Esophagus (tissue), 2 donors: ENCODE measurements around the gene FGR. TPM values are rescaled to one million over a fixed set of nuclear protein-coding genes. Genes with fewer than 3 reads are reported as not detected.

Source experiments
- H3K27ac ChIP-seq, 2 donors: one replicate each; pipeline ENCODE4 v1.5.1; 2013; ENCODE audit warnings: low read depth in 2 of 2, mild to moderate bottlenecking in 2 of 2, inconsistent platforms in 1 of 2, low read length in 1 of 2, moderate library complexity in 1 of 2
- H3K27me3 ChIP-seq, 2 donors: one replicate each; pipeline ENCODE4 v1.6.1; 2013; ENCODE audit warnings: low read length in 2 of 2, control low read depth in 1 of 2, mild to moderate bottlenecking in 1 of 2; ENCODE audit not compliant: insufficient read depth in 2 of 2, control insufficient read depth in 1 of 2
- H3K36me3 ChIP-seq, 2 donors: one replicate each; pipeline ENCODE4 v1.6.1; 2013; ENCODE audit warnings: low read length in 1 of 2; ENCODE audit not compliant: control insufficient read depth in 2 of 2, insufficient read depth in 2 of 2
- H3K4me1 ChIP-seq, 2 donors: one replicate each; pipeline ENCODE4 v1.6.1; 2013; ENCODE audit warnings: low read length in 1 of 2; ENCODE audit not compliant: control insufficient read depth in 2 of 2, insufficient read depth in 2 of 2
- H3K4me3 ChIP-seq, 2 donors: one replicate each; pipeline ENCODE4 v1.5.1; 2013; ENCODE audit warnings: low read length in 2 of 2, mild to moderate bottlenecking in 2 of 2, low read depth in 1 of 2, moderate library complexity in 1 of 2
- H3K9me3 ChIP-seq, 2 donors: one replicate each; pipeline ENCODE4 v1.6.1; 2013; ENCODE audit warnings: mild to moderate bottlenecking in 2 of 2, low read depth in 1 of 2, low read length in 1 of 2, moderate library complexity in 1 of 2; ENCODE audit not compliant: control insufficient read depth in 2 of 2, insufficient read depth in 1 of 2
- WGBS, 2 donors: extraction: QIAGEN DNeasy Blood & Tissue Kit; methylation state at CpG; one replicate each; pipeline ENCODE4 v1.1.7; 2013; 5-methylcytosine and 5-hydroxymethylcytosine counted together
- polyA plus RNA-seq, 2 donors: library from polyadenylated mRNA; stranded (reverse); fragments of 200-250 nt; gene quantifications; one replicate each; pipeline ENCODE4 v1.2.3, GENCODE V29; 2013
- donor health status: healthy with polysubstance abuse.
- donor health status: Bipolar disorder and iron deficiency.

The FGR gene
- polyA plus RNA-seq, 2 donors: 3.4 to 3.6 TPM

DNA sequence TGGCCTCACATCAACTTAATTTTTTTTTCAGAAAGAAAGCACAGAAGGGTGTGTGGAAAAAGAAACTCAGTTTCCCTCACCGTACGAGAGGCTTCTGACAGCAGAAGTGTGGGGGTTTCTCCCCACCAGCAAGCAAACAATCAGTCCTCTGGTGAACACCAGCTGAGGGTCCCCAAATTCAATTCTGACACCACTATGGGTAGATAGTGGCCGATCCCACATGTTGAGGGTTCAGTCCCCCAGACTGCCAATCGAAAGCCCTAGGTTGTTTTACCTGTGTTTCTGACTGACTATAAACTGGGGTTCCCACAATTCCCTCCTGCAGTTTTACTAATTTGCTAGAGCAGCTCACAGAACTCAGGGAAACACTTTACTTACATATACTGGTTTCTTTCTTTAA lies 34.9 kb upstream of the FGR start:
- Histone ChIP-seq H3K27ac (no peak overlapping the region), H3K36me3 (peaks cover 0 to 3% of the 10 kb centered on the region in 2 donors), H3K4me3 (no peak overlapping the region), H3K4me1 (no peaks in the 10 kb centered on the region), H3K27me3 (no peaks in the 10 kb centered on the region), H3K9me3 (no peaks in the 10 kb centered on the region)
- 73% methylated on average over 4 of the region's 4 CpGs for WGBS, 2 donors

DNA sequence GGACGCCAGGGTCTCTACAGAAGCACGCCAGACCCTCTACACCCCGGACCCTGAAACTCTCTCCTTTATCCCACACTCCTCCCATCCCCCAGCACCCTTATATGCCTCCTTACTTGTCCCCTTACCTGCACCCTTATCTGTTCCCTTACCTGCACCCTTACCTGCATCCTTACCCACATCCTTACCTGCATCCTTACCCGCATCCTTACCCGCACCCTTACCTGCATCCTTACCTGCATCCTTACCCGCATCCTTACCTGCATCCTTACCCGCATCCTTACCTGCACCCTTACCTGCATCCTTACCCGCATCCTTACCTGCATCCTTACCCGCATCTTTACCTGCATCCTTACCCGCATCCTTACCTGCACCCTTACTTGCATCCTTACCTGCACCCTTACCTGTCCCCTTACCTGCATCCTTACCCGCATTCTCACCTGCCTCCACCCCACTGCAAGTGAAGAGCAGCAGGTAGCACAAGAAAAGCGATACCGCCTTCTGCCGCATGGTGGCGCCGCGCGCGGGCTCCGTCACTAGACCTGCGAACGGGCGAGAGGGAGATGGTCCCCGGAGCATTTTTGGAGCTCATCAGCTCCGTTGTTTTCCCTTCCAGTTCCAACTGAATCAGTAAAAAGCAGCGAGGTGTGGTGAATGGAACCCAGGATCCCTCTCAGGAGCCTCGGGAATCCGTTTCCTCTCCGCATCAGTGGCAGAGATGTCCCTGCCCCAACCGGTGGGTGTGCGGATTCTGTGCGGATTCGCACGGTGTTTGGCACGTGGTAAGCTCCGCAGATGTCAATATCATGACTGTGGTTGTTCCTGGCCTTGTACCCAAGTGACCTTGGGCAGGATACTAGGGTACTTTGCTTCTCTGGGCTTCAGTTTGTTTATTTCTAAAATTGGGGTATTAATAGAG lies 34.1 kb upstream of the FGR start:
- 14 to 15% methylated on average over 36 of the region's 36 CpGs for WGBS, 2 donors
- H3K27ac ChIP-seq: peak overlapping the region in 1 of 2 donors; percentile 43
- H3K4me1 ChIP-seq: no peaks in the 10 kb centered on the region

DNA sequence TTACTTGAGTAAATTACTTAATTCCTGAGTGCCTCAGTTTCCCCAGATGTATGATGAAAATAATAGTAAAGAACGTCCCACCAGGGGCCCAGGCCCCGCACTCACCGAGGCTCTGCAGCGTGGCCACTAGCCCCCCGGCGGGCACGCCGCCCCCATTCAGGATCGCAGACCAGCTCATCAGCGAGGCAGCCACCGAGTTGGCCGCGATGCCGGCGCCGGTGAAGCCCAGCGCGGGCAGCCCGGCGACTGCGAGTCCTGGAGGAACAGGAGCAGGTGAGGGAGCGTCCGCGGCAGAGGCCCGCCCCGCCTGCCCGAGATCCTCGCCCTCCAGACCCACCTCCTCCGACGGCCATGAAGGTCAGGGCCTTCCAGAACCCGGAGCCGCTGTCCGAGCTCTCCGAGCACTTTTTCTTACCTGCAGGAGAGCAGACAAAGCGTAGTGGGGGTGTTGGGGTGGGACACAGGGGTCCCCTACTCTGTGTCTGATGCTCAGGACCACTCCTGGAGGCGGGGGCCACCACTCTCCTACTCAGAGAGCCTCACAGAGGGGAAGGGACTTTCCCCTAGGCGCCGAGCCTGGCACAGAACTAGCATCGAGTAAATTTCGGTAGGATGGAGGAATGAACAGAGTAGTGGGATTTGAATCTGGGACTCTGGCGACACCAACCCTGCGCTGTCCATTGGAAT lies 33.3 kb upstream of the FGR start:
- no peak overlapping the region for H3K4me3 ChIP-seq
- no peaks in the 10 kb centered on the region for H3K9me3 ChIP-seq
- peaks cover 0 to 3% of the 10 kb centered on the region in 2 donors for H3K36me3 ChIP-seq
- 85 to 87% methylated on average over 42 of the region's 42 CpGs for WGBS, 2 donors
- no peaks in the 10 kb centered on the region for H3K4me1 ChIP-seq
- H3K27me3 ChIP-seq: no peaks in the 10 kb centered on the region
- H3K27ac ChIP-seq: no peak overlapping the region

More for the DNA sequence above, 34.1 kb upstream of the FGR start:
- peak overlapping the region in 1 of 2 donors; percentile 35 for H3K4me3 ChIP-seq
- peaks cover 0 to 3% of the 10 kb centered on the region in 2 donors for H3K36me3 ChIP-seq
- no peaks in the 10 kb centered on the region for H3K27me3 ChIP-seq
- H3K9me3 ChIP-seq: no peaks in the 10 kb centered on the region

DNA sequence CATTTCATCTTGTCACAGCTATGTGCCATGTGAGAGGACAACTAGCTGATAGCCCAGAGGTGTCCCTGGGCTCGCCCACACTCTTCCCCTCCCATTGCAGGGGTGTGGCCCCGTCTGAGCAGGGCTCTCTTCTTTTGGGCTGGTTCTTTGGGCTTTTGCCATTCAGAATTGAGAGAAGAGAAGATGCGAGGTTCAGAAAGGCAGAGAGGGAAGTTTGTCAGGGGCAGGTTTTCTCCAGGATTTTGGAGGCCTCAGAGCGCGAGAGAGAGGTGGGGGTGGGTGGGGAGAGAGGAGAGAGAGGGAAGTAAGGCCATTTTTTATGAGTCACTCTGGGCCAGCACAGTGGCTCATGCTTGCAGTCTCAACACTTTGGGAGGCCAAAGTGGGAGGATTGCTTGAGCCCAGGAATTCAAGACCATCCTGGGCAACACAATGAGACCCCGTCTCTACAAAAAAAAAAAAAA lies 31.8 kb upstream of the FGR start:
- H3K36me3 ChIP-seq: peaks cover 0 to 3% of the 10 kb centered on the region in 2 donors
- 68 to 78% methylated on average over 6 of the region's 6 CpGs for WGBS, 2 donors

DNA sequence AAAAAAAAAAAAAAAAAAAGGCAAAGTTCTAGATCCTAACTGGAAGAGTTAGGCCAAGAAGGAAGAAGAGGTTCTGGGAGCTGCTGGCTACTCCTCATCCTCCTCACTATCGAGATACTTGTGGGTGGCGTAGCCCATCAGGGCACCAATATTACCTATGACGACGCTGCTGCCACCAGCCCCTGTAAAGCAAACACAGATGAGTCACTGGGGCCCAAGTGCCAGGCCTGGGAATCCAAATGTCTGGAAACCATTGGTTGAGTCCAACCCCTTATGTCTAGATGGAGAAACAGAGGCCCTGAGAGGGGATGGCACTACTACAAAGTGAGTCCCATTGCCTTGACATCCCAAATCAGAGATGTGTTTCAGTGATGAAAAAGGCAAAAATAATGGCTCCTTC lies 31.3 kb upstream of the FGR start:
- no peak overlapping the region for H3K4me3 ChIP-seq
- 83 to 89% methylated on average over 4 of the region's 4 CpGs for WGBS, 2 donors

More for the DNA sequence above, 31.8 kb upstream of the FGR start:
- H3K27me3 ChIP-seq: no peaks in the 10 kb centered on the region
- H3K4me3 ChIP-seq: no peak overlapping the region
- H3K4me1 ChIP-seq: peaks cover 0 to 4% of the 10 kb centered on the region in 2 donors
- H3K27ac ChIP-seq: no peak overlapping the region
- no peaks in the 10 kb centered on the region for H3K9me3 ChIP-seq

DNA sequence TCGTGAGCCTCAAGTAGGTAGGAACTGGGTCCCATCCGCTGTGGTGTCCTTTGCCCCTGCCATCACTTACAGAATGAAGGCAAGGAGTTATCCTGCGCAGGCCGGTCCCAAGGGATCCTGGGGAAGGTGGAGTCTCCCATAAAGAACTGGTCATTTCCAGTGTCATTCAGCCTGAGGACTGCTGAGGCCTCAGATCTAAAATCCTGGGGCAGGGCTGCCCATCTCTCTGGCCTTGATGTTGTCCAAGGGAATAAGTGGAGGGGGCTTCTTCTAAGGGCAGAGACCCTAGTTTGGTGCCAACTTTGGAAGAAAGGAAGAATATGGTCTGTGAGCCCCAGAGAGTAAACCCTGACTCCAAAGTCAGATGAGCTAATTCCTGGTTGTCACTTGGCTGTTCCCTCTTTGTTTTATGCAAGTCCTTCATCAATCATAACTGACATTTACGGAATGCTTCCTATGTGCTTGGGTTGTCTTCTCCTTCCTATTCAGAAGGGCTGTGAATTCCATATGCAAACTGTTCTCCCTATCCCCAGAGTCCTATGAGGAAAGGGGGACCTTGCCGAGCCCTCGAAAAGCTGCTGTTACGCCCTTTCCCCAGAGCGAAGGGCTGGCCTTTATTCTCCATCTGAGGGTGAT lies 30.1 kb upstream of the FGR start:
- H3K4me1 ChIP-seq: peaks cover 0 to 7% of the 10 kb centered on the region in 2 donors
- no peaks in the 10 kb centered on the region for H3K27me3 ChIP-seq
- 86 to 87% methylated on average over 9 of the region's 9 CpGs for WGBS, 2 donors
- no peak overlapping the region for H3K4me3 ChIP-seq
- no peaks in the 10 kb centered on the region for H3K9me3 ChIP-seq
- peaks cover 0 to 3% of the 10 kb centered on the region in 2 donors for H3K36me3 ChIP-seq
- H3K27ac ChIP-seq: no peak overlapping the region

More for the DNA sequence above, 31.3 kb upstream of the FGR start:
- Histone ChIP-seq H3K4me1 (peaks cover 0 to 4% of the 10 kb centered on the region in 2 donors), H3K36me3 (peaks cover 0 to 3% of the 10 kb centered on the region in 2 donors), H3K27ac (no peak overlapping the region), H3K27me3 (no peaks in the 10 kb centered on the region), H3K9me3 (no peaks in the 10 kb centered on the region)

DNA sequence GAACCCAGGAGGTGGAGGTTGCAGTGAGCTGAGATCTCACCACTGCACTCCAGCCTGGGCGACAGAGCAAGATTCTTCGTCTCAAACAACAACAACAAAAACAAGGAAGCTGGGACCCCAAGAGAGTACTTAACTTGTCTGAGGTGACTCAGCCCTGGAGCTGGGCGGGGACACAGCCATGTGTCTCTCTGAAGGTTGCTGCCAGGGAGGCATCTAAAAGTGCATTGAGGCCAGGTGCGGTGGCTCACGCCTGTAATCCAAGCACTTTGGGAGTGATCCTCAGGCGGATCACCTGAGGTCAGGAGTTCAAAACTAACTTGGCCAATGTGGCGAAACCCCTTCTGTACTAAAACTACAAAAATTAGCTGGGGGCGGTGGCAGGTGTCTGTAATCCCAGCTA lies 29.3 kb upstream of the FGR start:
- Histone ChIP-seq H3K9me3 (no peaks in the 10 kb centered on the region), H3K36me3 (peaks cover 0 to 3% of the 10 kb centered on the region in 2 donors), H3K4me1 (peaks cover 0 to 9% of the 10 kb centered on the region in 2 donors), H3K4me3 (no peak overlapping the region), H3K27me3 (no peaks in the 10 kb centered on the region), H3K27ac (peak overlapping the region in 1 of 2 donors; percentile 26)
- WGBS, 2 donors: 57 to 59% methylated on average over 8 of the region's 8 CpGs

DNA sequence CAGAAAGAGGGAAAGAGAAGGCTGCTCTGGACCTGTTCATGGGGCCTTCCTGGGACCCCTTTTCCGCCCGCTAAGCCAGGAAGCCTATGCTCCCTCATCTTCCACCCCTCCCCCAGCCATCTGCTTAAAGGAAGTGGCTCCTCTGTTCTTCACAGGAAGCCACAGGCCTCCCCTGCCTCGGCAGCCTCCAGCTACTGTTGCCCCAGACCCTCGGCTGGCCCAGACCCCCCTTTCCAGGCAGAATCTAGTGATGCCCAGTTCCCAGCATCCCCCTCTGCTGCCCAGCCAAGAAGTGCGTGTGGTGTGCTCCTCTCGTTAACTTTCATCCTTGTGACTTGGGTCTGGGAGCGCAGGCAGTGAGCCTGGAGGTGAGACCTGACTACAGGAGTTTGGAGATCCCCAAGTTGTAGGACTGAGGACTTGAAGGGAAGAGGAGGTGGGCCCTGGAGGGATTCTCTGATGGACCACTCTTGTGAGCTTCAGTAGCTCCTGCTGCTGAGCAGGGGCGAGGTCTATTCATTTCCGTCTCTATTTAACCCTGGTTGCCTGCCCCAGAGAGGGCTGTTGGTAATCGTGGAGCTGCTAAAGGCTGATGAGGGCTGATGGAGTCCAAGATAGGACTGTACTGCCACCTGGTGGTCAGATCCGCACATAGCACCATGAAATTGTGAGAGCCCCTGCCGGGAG lies 27.9 kb upstream of the FGR start:
- WGBS, 2 donors: 30 to 33% methylated on average over 12 of the region's 12 CpGs

DNA sequence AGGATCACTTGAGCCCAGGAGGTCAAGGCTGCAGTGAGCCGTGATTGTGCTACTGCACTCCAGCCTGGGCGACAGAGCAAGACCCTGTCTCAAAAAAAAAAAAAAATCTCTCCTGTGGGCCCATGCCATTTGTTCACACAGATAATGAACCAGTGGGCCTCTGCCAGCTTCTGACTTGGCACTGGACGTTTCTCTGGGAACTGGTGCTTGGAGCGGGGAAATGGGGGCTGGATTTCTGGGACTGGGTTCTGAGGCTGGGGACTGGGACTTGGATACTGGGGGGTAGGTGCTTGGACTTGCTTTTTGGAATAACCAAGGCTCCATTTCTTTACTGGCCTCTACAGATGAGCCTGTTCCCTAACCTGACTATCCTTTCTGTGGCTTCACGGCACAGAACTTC lies 27.3 kb upstream of the FGR start:
- WGBS, 2 donors: 80% methylated on average over 5 of the region's 5 CpGs
- Histone ChIP-seq H3K36me3 (peaks cover 0 to 3% of the 10 kb centered on the region in 2 donors), H3K4me3 (no peak overlapping the region), H3K27ac (peak overlapping the region in 1 of 2 donors; percentile 26), H3K27me3 (no peaks in the 10 kb centered on the region), H3K9me3 (no peaks in the 10 kb centered on the region), H3K4me1 (peaks cover 0 to 14% of the 10 kb centered on the region in 2 donors)

More for the DNA sequence above, 27.9 kb upstream of the FGR start:
- Histone ChIP-seq H3K4me3 (no peak overlapping the region), H3K27ac (peak overlapping the region; percentile 69 to 73), H3K36me3 (peaks cover 0 to 3% of the 10 kb centered on the region in 2 donors), H3K27me3 (no peaks in the 10 kb centered on the region), H3K9me3 (no peaks in the 10 kb centered on the region), H3K4me1 (peaks cover 0 to 14% of the 10 kb centered on the region in 2 donors)
